ENCODE results near the gene GPATCH1.

Gene GPATCH1

DNA sequence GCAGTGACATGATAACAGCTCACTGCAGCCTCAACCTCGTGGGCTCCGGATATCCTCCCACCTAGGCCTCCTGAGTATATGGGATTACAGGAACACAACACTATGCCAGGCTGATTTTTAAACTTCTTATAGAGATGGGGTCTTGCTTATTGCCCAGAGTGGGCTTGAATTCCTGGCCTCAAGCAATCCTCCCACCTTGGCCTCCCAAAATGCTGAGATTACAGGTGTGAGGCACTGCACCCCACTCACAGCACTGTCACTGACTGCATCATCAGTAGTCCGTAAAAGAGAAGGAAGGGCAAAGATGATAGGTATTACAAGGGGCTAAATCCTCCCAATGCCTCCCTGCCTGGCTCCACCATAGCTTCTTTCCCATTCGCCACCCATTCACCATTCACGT lies 20.4 kb upstream of the GPATCH1 start:
- no peak for DNase-seq
- in situ Hi-C loops (cut with HindIII; ENCODE audit: low pct_ligation_motif_present, low pct_unique_long_range_greater_than_20kb, low sequenced_read_pairs) = no loop called here

DNA sequence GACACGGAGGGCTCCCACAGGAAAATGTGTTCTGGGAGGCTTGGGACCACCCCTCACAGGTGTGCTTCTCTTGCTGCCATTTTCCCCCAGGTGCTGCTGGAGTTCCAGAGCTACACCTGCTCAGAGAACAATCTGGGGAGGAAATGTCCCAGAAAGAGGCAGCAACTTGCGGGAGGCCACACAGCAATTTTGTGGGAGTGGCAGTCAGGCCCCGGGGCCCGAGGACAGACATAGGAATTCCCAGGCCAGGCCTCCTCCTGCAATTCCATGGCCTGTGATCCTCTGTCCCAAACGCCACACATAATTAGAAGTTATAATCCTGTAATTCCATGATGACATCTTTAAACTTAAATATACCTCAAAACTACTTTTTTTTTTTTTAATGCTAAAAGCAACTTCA lies 18.1 kb upstream of the GPATCH1 start:
- no peak for DNase-seq
- in situ Hi-C loops (cut with HindIII; ENCODE audit: low pct_ligation_motif_present, low pct_unique_long_range_greater_than_20kb, low sequenced_read_pairs) = no loop called here

DNA sequence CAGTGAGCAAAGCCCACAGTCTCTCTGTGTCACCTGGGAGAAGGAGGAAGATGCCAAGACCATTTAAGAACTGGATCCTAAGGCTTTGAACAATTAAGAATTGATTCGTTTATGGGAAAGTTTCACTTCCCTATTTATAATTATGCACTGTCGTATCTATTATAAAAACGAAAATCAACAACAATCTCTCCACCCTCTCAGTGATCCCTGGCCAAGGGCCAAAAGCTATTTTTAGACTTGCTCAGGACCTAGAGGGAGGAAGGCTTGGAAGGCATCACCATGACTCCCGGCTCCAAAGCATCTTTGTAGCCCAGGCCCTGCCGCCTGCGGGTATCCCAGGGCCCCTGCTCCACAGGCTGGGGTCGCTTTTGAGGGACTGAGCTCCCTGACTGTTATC lies 17.6 kb upstream of the GPATCH1 start:
- in situ Hi-C loops (cut with HindIII; ENCODE audit: low pct_ligation_motif_present, low pct_unique_long_range_greater_than_20kb, low sequenced_read_pairs) = no loop called here
- no peak for DNase-seq

DNA sequence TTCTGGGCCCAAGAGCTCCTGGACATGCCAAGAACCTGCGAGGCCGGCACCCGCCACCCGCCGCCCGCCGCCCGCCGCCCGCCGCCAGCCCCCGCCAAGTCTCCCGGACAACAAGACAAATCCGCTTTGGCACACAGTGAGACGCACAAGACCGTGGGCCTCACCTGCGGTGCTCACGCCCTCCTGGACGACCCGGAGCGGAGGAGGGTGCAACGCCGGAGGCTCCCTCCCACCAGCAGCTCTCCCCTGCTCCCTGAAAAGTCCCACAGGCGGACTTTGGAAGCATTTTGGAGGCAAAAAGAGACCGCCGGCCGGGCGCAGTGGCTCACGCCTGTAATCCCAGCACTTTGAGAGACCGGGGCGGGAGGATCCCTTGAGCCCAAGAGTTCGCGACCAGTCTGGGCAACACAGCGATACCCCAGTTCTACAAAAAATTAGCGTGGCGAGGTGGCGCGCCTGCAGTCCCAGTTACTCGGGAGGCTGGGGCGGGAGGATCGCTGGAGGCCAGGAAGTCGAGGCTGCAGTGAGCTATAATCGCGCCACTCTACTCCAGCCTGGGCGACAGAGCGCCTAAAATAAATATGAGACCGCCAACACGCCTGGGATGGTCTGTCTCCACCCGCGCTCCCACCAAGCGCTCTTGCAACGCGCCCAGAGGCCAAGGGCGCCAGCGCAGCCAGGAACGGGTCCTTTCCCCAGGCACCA lies 17.1 kb upstream of the GPATCH1 start:
- no peak for DNase-seq
- in situ Hi-C loops (cut with HindIII; ENCODE audit: low pct_ligation_motif_present, low pct_unique_long_range_greater_than_20kb, low sequenced_read_pairs) = no loop called here

DNA sequence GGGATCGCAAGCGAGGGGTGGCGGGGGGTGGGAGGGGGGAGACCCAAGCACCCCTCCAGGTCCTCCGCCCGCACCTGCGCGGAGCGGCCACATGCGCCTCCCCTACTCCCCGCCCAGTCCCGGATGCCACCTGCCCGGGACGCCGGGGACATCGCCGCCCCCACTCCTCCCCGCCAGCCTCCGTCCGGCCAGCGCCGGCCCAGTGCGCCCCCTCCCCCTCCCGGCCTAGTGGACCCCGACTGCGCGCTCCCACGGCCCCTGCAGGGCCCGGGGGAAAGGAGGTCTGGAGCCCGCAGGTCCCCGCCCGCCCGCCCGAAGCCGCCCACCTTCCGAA lies 16.6 kb upstream of the GPATCH1 start:
- in situ Hi-C loops (cut with HindIII; ENCODE audit: low pct_ligation_motif_present, low pct_unique_long_range_greater_than_20kb, low sequenced_read_pairs) = no loop called here
- peak; percentile 30 for DNase-seq

DNA sequence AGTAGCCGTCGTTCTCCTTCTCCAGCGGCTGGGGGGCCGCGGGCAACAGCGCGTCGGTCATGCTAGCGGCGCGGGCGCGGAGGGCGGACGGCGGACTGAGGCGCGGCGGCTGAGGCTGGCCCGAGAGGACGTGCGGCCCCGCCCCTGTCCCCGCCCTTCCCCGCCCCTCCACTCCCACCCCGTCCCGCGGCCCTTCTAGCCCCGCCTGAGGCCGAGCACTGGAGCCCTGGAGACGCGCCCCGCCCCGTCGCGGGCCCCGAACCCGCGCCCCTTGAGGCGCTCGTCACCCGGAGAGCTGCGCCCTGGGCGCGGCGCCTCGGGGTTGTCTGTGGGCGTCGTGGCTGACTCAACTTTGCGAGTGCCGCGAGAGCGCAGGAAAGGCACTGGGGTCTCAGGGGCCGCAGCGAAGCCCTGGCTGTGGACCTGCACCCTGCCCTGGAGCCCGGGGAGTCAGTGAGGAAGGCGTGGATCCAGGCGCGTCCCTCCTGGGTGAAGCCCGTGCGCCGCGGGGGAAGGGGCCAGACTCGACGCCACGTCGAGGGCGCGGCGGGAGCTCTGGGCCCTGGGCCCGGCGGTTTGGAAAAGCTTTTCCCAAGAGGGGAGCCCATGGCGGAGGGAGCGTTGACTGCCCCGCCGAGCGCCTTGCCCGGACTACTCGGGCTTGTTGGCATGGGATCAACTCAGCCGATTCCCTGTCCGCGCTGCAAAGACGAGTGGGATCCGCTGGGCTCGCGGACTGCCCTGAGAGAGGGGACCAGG lies 16.0 kb upstream of the GPATCH1 start, which contains the start of gene RHPN2:
RHPN2 (minus strand) TSS at position 97 of the 759 bp plus-strand sequence; CDS start at position 61, 36 bp downstream.
- peak; percentile 77 for DNase-seq
- in situ Hi-C loops (cut with HindIII; ENCODE audit: low pct_ligation_motif_present, low pct_unique_long_range_greater_than_20kb, low sequenced_read_pairs) = no loop called here

DNA sequence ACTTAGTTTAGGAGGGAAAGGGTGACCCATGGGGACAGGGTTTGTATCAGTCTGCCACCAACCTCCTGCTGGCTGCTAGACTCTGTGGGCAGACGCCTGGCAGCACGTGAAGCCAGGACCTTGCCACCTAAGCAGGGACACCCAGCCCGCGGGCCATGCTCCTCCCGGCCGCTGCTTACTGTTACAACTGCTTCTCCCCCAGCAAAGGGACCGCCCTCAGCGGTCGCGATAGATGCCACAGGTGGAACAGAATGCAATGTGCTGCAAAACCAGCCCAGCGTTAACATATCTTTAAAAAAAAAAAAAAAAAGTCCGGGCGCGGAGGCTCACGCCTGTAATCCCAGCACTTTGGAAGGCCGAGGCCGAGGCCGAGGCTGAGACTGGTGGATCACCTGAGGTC lies 14.4 kb upstream of the GPATCH1 start:
- DNase-seq = no peak
- in situ Hi-C loops (cut with HindIII; ENCODE audit: low pct_ligation_motif_present, low pct_unique_long_range_greater_than_20kb, low sequenced_read_pairs) = no loop called here

DNA sequence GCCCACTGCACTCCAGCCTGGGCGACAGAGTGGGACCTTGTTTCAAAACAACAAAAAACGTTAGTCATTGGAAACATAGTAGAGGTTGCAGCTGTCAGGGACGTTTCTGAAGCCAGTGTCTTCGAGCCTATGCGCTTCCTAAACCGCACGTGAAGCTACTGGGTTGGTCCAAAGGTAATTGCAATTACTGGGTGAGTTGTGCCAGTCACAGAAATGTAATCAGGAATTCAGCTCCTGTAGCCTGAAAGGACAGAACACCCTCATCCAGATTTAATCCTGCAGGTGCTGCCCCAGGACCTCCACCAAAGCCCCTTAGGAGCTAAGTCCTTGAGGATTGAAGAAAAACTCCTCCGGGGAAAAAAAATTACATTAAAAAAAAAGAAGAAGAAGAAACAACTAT lies 13.9 kb upstream of the GPATCH1 start:
- DNase-seq = no peak
- in situ Hi-C loops (cut with HindIII; ENCODE audit: low pct_ligation_motif_present, low pct_unique_long_range_greater_than_20kb, low sequenced_read_pairs) = no loop called here

DNA sequence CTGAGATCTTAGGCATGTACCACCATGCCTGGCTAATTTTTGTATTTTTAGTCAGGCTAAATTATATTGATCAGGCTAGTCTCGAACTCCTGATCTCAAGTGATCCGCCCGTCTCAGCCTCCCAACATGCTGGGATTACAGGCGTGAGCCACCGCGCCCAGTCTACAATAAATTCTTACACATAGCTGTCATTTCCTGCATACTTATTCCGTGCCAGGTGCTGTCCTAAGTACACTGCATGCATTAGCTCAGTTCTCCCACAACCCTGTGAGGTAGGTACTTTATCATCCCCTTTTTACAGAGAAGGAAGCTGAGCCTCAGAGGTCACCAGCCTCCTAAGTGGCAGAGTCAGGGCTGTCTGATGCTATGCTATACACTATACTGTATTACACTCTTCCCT lies 9.1 kb upstream of the GPATCH1 start:
- in situ Hi-C loops (cut with HindIII; ENCODE audit: low pct_ligation_motif_present, low pct_unique_long_range_greater_than_20kb, low sequenced_read_pairs) = no loop called here
- DNase-seq = no peak

DNA sequence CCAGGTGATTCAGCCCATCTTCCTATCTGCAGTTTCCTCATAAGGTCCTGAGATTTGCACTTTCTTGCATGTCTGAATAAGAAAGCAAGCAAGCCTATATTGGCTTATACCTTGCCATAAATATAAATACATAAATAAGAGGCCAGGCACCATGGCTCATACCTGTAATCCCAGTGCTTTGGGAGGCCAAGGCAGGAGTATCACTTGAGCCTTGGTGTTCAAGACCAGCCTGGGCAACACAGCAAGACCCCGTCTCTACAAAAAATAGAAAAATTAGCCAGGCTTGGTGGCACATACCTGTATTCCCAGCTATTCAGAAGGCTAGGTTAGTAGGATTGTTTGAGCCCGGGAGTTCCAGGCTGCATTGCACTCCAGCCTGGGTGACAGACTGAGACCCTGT lies 5.5 kb upstream of the GPATCH1 start:
- no peak for DNase-seq
- in situ Hi-C loops (cut with HindIII; ENCODE audit: low pct_ligation_motif_present, low pct_unique_long_range_greater_than_20kb, low sequenced_read_pairs) = no loop called here

DNA sequence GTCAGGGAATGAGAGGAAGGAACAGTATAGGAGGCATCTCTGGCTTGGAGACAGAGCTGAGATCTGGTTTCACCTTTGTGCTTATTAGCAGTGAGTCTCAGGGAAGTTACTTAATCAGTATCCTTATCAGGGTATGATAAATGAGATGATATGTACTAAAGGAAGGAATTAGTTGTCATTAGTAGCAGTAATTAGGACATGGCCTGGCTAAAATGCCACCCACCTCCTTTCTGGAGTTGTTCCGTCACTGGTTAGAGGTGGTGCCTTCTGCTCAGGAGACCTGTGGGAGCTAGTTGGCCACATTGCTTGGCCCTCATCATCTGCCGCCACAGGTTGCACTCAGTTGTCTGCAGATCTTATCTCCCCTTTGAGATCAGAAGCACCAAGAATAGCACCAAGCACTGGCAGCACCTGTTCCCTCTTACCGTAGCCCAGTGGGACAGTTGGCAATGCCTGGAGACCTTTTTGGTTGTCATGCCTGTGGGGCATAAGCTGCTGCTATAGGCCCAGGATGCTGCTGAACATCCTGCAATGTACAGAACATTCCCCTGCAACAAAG lies 4.7 kb downstream of the GPATCH1 start:
- in situ Hi-C loops (cut with HindIII; ENCODE audit: low pct_ligation_motif_present, low pct_unique_long_range_greater_than_20kb, low sequenced_read_pairs) = no loop called here
- DNase-seq = no peak

DNA sequence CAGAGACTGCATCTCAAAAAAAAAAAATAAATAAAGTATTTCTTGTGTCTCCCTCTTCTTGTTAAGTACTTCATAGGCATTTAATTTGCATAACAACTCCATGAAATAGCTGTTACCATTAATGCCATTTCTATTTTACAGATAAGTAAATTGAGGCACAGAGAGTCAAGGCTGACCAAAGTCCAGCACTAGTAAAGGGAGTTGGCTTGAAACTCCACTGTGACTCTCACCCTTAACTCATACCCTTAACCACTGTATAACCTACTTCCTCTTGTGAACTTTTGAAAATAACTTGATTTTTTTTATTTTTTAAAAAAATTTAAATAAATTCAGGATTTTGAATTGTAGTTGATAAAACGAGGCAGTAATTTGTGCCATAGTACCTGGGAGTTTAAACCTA lies 6.0 kb downstream of the GPATCH1 start:
- in situ Hi-C loops (cut with HindIII; ENCODE audit: low pct_ligation_motif_present, low pct_unique_long_range_greater_than_20kb, low sequenced_read_pairs) = no loop called here
- DNase-seq = no peak

DNA sequence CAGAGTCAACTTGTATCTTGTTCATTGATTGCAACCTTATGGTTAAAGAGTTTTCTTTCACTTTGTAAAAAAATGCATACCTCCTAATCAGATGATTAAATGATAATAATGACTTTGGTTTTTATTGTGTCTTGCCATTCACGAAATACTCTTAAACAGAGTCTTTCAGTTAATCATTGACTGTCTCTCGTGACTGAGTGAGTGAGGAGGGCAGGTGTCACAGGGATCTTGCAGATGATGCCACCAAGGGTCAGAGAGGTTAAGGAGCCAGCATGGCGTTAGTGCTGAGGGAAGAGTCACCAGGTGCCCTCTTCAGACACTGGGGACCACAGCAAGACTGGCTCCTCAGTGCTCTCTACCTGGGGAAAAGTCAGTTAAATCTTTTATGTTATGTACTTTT lies 8.0 kb downstream of the GPATCH1 start:
- DNase-seq = no peak
- in situ Hi-C loops (cut with HindIII; ENCODE audit: low pct_ligation_motif_present, low pct_unique_long_range_greater_than_20kb, low sequenced_read_pairs) = no loop called here

DNA sequence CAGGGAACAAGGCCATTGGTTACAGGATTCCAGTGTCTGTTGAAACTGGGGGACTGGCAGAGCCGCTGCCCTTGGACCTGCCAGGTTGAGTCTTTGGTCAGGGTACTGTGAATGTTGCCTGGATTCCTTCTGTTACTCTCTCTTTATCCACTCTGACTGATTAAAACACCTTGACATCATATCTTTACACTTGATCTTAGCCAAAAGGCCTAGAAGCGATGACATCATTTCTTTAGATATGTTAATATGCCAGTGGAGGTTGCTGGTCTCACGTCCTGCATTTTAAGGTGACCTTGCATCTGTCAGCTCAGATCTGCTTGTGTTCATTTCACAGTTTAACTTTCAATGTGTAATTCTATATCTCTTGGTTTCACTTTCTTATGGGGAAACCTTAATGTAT lies 9.2 kb downstream of the GPATCH1 start:
- in situ Hi-C loops (cut with HindIII; ENCODE audit: low pct_ligation_motif_present, low pct_unique_long_range_greater_than_20kb, low sequenced_read_pairs) = no loop called here
- no peak for DNase-seq

DNA sequence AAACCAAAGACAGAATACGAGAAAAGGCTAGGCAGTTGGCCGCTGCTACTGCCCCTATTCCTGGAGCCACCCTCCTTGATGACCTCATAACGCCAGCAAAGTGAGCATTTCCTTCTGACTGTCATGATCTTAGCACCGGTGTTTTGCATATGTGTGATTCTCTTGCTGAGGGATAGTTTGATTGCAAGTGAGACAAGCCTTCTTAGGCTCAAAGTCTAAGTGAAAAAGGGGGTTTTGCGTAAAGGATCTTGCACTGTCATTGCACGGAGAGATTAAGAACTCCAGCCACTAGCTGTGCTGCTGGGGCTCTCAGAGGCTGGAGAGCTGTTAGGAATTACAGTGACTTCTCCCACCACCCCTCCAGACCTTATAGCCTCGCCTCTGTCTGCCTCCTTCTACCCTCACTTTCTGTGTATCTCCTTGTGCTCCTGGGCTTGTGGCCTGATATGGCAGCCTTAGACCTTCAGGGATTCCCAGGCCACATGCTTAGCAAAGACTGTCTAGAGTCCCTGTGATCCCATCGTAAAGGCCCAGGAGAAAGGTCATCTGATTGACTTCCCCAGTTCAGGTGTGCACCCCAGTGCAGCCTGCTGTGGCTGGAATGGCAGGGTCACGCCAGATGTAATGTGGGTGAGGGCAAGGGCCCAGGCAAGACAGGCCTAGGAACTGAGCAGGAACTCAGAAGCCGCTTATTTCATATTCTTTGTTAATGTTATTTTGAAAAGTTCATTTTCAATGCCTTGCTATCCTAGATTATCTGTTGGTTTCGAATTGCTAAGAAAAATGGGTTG lies 12.6 kb downstream of the GPATCH1 start:
- in situ Hi-C loops (cut with HindIII; ENCODE audit: low pct_ligation_motif_present, low pct_unique_long_range_greater_than_20kb, low sequenced_read_pairs) = no loop called here
- DNase-seq = no peak

DNA sequence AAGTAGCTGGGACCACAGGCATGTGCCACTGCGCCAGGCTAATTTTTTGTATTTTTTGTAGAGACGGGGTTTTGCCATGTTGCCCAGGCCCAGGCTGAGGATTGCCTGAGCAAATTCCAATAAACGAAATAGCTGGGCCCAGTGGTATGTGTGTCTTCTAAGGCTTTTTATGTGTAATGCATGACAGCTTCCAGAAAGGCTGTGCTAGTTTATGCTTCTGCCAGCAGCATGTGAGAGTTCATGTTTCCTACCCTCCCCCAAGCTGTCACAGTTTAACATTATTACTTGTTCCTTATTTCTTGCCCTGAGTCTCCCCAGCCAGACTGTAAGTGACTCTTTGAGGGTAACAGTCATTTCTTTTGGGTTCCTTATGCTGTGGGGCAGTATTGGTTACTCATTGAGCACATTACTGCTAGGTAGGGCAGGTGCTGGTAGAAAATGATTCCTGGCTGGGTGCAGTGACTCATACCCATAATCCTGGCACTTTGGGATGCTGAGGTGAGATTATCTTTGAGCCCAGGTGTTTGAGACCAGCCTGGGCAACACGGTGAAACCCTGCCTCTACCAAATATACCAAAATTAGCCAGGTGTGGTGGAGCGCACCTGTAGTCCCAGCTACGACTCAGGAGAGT lies 13.6 kb downstream of the GPATCH1 start:
- DNase-seq = no peak
- in situ Hi-C loops (cut with HindIII; ENCODE audit: low pct_ligation_motif_present, low pct_unique_long_range_greater_than_20kb, low sequenced_read_pairs) = no loop called here

DNA sequence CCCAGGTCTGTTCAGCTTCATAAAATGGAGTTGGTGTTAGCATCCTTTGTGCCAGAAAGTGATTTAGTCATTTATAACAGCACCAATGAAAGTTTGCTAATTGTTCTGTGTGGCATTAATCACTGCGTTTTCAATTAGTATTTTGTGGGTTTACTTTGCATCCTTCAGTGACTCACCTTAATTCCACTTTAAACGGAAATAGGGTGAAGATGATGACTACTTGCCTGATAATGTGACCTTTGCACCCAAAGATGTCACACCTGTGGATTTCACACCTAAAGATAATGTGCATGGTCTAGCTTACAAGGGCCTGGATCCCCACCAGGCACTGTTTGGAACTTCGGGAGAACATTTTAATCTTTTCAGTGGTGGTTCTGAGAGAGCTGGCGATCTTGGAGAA lies 15.0 kb downstream of the GPATCH1 start:
- no peak for DNase-seq
- in situ Hi-C loops (cut with HindIII; ENCODE audit: low pct_ligation_motif_present, low pct_unique_long_range_greater_than_20kb, low sequenced_read_pairs) = no loop called here

DNA sequence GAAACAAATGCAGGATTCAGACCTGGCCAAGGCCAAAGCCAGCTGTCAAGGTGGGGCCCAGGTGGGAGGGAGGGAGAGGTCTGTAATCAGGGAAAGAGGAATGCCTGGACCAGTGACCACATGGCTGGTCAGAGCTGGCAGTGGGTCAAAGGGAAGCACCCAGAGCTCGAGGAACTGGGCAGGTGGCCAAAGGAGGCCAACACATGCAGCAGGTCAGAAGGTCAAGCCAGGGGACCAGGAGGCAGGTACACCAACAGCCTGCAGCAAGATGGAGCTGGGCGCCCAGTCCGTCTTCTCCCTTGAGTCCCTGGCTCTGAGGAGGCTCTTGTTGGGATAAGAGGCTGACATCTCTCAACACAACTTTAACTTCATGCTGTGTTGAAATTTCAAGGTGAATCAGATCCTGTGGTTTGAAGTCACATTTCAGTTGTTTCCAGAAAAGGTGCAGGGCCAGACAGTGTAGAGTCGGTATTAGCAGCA lies 17.1 kb downstream of the GPATCH1 start:
- in situ Hi-C loops (cut with HindIII; ENCODE audit: low pct_ligation_motif_present, low pct_unique_long_range_greater_than_20kb, low sequenced_read_pairs) = no loop called here
- DNase-seq = peak; percentile 11
